ENCODE data around the gene STX19. TPM values are rescaled to one million over a fixed set of nuclear protein-coding genes. Genes with fewer than 3 reads are reported as not detected.

The STX19 gene
- total and polyA plus RNA-seq, 2 of the 13 experiments (the other 11 are each of a cell fraction or from before 2014, with no cell fraction given): not detected

- no peak for TF ChIP-seq AGO1 (IDR thresholded peaks at IDR 0.05; ENCODE audit: low read depth, low read length, poor library complexity, severe bottlenecking)
- no peak for TF ChIP-seq KDM3A (CRISPR knock-in tag; IDR thresholded peaks at IDR 0.05; ENCODE audit: low read depth)
- TF ChIP-seq, protein P1, sequence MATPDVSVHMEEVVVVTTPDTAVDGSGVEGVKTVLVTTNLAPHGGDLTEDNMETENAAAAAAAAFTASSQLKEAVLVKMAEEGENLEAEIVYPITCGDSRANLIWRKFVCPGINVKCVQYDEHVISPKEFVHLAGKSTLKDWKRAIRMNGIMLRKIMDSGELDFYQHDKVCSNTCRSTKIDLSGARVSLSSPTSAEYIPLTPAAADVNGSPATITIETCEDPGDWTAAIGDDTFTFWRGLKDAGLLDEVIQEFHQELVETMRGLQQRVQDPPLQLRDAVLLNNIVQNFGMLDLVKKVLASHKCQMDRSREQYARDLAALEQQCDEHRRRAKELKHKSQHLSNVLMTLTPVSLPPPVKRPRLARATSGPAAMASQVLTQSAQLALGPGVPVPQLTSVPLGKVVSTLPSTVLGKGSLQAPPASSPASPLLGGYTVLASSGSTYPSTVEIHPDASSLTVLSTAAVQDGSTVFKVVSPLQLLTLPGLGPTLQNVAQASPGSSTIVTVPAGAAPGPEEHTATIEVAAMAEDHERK (CRISPR knock-in tag; IDR thresholded peaks at IDR 0.05; ENCODE audit: low read depth): no peak
- no peak for TF ChIP-seq ZNF124 (CRISPR knock-in tag; IDR thresholded peaks at IDR 0.05)
- peak; percentile 66; the same call in 1 of the 2 replicates for TF ChIP-seq ZBTB20 (CRISPR knock-in tag; IDR thresholded peaks at IDR 0.05; ENCODE audit: borderline replicate concordance, low read depth)
- TF ChIP-seq, protein P2, sequence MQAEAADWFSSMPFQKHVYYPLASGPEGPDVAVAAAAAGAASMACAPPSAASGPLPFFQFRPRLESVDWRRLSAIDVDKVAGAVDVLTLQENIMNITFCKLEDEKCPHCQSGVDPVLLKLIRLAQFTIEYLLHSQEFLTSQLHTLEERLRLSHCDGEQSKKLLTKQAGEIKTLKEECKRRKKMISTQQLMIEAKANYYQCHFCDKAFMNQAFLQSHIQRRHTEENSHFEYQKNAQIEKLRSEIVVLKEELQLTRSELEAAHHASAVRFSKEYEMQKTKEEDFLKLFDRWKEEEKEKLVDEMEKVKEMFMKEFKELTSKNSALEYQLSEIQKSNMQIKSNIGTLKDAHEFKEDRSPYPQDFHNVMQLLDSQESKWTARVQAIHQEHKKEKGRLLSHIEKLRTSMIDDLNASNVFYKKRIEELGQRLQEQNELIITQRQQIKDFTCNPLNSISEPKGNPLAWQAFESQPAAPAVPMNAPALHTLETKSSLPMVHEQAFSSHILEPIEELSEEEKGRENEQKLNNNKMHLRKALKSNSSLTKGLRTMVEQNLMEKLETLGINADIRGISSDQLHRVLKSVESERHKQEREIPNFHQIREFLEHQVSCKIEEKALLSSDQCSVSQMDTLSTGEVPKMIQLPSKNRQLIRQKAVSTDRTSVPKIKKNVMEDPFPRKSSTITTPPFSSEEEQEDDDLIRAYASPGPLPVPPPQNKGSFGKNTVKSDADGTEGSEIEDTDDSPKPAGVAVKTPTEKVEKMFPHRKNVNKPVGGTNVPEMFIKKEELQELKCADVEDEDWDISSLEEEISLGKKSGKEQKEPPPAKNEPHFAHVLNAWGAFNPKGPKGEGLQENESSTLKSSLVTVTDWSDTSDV (CRISPR knock-in tag; IDR thresholded peaks at IDR 0.05): no peak; the same call in 1 of the 2 replicates
- TF ChIP-seq CBX2 (IDR thresholded peaks at IDR 0.05; ENCODE audit: low read depth, low read length): no peak
- TF ChIP-seq CBX2 (CRISPR knock-in tag; IDR thresholded peaks at IDR 0.05; ENCODE audit: low read depth): no peak
- no peak for TF ChIP-seq NFAT5 (CRISPR knock-in tag; IDR thresholded peaks at IDR 0.05)
- no peak for TF ChIP-seq ARHGAP35 (CRISPR knock-in tag; IDR thresholded peaks at IDR 0.05; ENCODE audit: borderline replicate concordance)
- TF ChIP-seq POGZ (CRISPR knock-in tag; IDR thresholded peaks at IDR 0.05): no peak; the same call in 1 of the 2 replicates
- TF ChIP-seq ATAD3A (CRISPR knock-in tag; IDR thresholded peaks at IDR 0.05): no peak
- TF ChIP-seq MNT (IDR thresholded peaks at IDR 0.05): no peak
- TF ChIP-seq, protein P3, sequence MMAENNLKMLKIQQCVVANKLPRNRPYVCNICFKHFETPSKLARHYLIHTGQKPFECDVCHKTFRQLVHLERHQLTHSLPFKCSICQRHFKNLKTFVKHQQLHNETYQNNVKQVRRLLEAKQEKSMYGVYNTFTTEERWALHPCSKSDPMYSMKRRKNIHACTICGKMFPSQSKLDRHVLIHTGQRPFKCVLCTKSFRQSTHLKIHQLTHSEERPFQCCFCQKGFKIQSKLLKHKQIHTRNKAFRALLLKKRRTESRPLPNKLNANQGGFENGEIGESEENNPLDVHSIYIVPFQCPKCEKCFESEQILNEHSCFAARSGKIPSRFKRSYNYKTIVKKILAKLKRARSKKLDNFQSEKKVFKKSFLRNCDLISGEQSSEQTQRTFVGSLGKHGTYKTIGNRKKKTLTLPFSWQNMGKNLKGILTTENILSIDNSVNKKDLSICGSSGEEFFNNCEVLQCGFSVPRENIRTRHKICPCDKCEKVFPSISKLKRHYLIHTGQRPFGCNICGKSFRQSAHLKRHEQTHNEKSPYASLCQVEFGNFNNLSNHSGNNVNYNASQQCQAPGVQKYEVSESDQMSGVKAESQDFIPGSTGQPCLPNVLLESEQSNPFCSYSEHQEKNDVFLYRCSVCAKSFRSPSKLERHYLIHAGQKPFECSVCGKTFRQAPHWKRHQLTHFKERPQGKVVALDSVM (CRISPR knock-in tag; IDR thresholded peaks at IDR 0.05): peak; percentile 70
Observed at GRCh38 chr3:93973131-93974126, 55.0 kb downstream of the STX19 start, which contains the start of gene PROS1 (continued).
